HepG2 (cell line): ENCODE data around the gene TBL3. TPM values are rescaled to one million over a fixed set of nuclear protein-coding genes. Genes with fewer than 3 reads are reported as not detected.

Experiments used
- DNMT1 ChIP-seq: sonication (generic); formaldehyde crosslinking; IDR thresholded peaks from 2 replicates; pipeline ENCODE4 v1.5.1; 2020; ENCODE audit warnings: mild to moderate bottlenecking, missing genetic modification reagents
- ETV5 ChIP-seq: IDR thresholded peaks from 2 replicates; pipeline ENCODE4 v1.6.1; 2018; ENCODE audit warnings: missing biosample characterization, missing genetic modification reagents, inconsistent platforms, borderline replicate concordance
- HNF4A ChIP-seq: sonication (generic); formaldehyde crosslinking; IDR thresholded peaks from 2 replicates; pipeline ENCODE4 v1.4.0; 2020; ENCODE audit warnings: missing genetic modification reagents
- HOXA9 ChIP-seq: sonication (generic); formaldehyde crosslinking; IDR thresholded peaks from 2 replicates; pipeline ENCODE4 v1.8.1; 2022; ENCODE audit warnings: missing genetic modification reagents, mild to moderate bottlenecking, moderate library complexity, borderline replicate concordance
- KLF16 ChIP-seq, 2 experiments: sonication (generic) in 1 of 2; formaldehyde crosslinking in 1 of 2; IDR thresholded peaks; 2 replicates each; pipeline versions ENCODE4 v1.6.1 to v1.8.0; 2016 to 2023; ENCODE audit warnings: missing genetic modification reagents in 2 of 2, missing compliant biosample characterization in 1 of 2
- PAX8 ChIP-seq: sonication (generic); formaldehyde crosslinking; IDR thresholded peaks from 2 replicates; pipeline ENCODE4 v1.8.0; 2022; ENCODE audit warnings: mild to moderate bottlenecking, missing genetic modification reagents, borderline replicate concordance
- PITX1 ChIP-seq: sonication (generic); formaldehyde crosslinking; IDR thresholded peaks from 2 replicates; pipeline ENCODE4 v1.5.1; 2020; ENCODE audit warnings: mild to moderate bottlenecking, missing genetic modification reagents
- SIN3A ChIP-seq: IDR thresholded peaks from 2 replicates; pipeline ENCODE4 v1.6.1; 2011; ENCODE audit warnings: low read depth, mild to moderate bottlenecking, control low read depth, low read length, borderline replicate concordance
- ZNF484 ChIP-seq: sonication (generic); formaldehyde crosslinking; IDR thresholded peaks from 2 replicates; pipeline ENCODE4 v1.5.1; 2020; ENCODE audit warnings: mild to moderate bottlenecking, low read depth, missing genetic modification reagents, borderline replicate concordance
- ZNF543 ChIP-seq: sonication (generic); formaldehyde crosslinking; IDR thresholded peaks from 2 replicates; pipeline ENCODE4 v1.4.0; 2020; ENCODE audit warnings: mild to moderate bottlenecking, missing genetic modification reagents
- ZNF792 ChIP-seq: IDR thresholded peaks from 2 replicates; pipeline ENCODE4 v1.6.1; 2016
- polyA plus RNA-seq, 8 experiments: library from polyadenylated mRNA; depleted of rRNA in 3 of 8; stranded (reverse) in 7 of 8; unstranded in 1 of 8; fragments of >200 nt; fragmentation: Illumina TruSeq in 4 of 8; extraction: Trizol in 4 of 8; gene quantifications; 2 replicates each; pipeline versions ENCODE4 v1.2.1 to v1.2.3, GENCODE V29; 2011 to 2016; ENCODE audit warnings: low read depth in 4 of 8, missing spikeins in 1 of 8, mixed read lengths in 1 of 8; ENCODE audit not compliant: insufficient read depth in 1 of 8
- total RNA-seq, 5 experiments: library from RNA; depleted of rRNA; stranded (reverse); fragments of >200 nt; fragmentation: Illumina TruSeq; extraction: Trizol; gene quantifications; 2 replicates each; pipeline ENCODE4 v1.2.3, GENCODE V29; 2016; ENCODE audit warnings: low read depth in 1 of 5
- TF ChIP-seq, protein P1 (sequence below): sonication (generic); formaldehyde crosslinking; IDR thresholded peaks from 2 replicates; pipeline ENCODE4 v1.4.0; 2020; ENCODE audit warnings: mild to moderate bottlenecking, low read depth, missing genetic modification reagents
- TF ChIP-seq, protein P2 (sequence below): sonication (generic); formaldehyde crosslinking; IDR thresholded peaks from 2 replicates; pipeline ENCODE4 v1.4.0; 2020; ENCODE audit warnings: missing genetic modification reagents, mild to moderate bottlenecking, borderline replicate concordance
- TF ChIP-seq, protein P3 (sequence below): IDR thresholded peaks from 2 replicates; pipeline ENCODE4 v1.6.1; 2012; ENCODE audit warnings: low read length, improper control_type of control experiment
- TF ChIP-seq, protein P4 (sequence below): sonication (generic); formaldehyde crosslinking; IDR thresholded peaks from 2 replicates; pipeline ENCODE4 v1.4.0; 2020; ENCODE audit warnings: missing genetic modification reagents
- TF ChIP-seq, protein P5 (sequence below): sonication (generic); formaldehyde crosslinking; IDR thresholded peaks from 2 replicates; pipeline ENCODE4 v1.4.0; 2020; ENCODE audit warnings: missing genetic modification reagents
- TF ChIP-seq, protein P6 (sequence below): sonication (generic); formaldehyde crosslinking; conservative IDR thresholded peaks from 2 replicates; pipeline ENCODE4 v1.4.0; 2020; ENCODE audit warnings: missing genetic modification reagents

TBL3 gene
- total and polyA plus RNA-seq, 2 of the 13 experiments (the other 11 are each of a cell fraction or from before 2014, with no cell fraction given) = 16.8 to 38.0 TPM

DNA sequence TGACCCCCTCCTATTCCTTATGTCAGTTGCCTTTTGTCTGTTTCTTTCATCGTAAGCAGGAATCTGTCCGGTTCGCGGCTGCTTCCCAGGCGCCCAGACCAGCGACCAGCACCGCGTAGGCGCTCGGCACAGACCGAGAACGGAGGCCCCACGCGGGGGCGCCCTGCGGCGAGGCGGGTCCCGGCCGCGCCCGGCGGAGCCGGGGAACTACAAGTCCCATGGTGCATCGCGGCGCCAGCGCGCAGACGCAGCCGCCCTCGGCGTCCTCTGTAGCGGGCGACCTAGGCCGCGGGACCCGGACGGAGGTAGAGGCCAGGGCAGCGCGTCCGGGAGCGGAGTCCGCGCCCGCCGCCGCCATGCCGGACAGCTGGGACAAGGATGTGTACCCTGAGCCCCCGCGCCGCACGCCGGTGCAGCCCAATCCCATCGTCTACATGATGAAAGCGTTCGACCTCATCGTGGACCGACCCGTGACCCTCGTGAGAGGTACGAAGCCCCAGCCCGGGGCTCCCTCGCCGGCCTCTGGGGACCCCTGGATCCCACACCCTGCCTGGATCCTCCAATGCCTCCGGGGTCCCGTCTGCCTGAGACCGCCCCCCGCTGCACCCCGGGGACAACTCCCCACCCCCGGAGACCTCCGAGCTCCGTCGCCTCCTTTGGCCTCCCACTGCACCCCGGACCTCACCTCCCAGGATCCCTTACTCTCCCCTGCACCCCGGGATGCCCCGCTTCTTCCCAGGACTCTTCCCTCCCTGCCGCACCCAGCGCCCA lies 12.4 kb upstream of the TBL3 start, which contains the start of gene NDUFB10 (continued):
- TF ChIP-seq KLF16 (CRISPR knock-in tag; IDR thresholded peaks at IDR 0.05) (peak in 1 of 2 experiments; percentile 83; a peak in 1 of 4 replicates), ZNF543 (CRISPR knock-in tag) (no peak), HOXA9 (CRISPR knock-in tag) (peak; percentile 49; the same call in 1 of the 2 replicates), ZNF484 (CRISPR knock-in tag) (no peak), PITX1 (CRISPR knock-in tag) (no peak), PAX8 (CRISPR knock-in tag) (no peak), ZNF792 (peak; percentile 28; the same call in 1 of the 2 replicates), DNMT1 (CRISPR knock-in tag) (no peak), ETV5 (CRISPR knock-in tag) (peak; percentile 56; the same call in 1 of the 2 replicates), HNF4A (peak; percentile 39; the same call in 1 of the 2 replicates), SIN3A (no peak)
- TF ChIP-seq, protein P1, sequence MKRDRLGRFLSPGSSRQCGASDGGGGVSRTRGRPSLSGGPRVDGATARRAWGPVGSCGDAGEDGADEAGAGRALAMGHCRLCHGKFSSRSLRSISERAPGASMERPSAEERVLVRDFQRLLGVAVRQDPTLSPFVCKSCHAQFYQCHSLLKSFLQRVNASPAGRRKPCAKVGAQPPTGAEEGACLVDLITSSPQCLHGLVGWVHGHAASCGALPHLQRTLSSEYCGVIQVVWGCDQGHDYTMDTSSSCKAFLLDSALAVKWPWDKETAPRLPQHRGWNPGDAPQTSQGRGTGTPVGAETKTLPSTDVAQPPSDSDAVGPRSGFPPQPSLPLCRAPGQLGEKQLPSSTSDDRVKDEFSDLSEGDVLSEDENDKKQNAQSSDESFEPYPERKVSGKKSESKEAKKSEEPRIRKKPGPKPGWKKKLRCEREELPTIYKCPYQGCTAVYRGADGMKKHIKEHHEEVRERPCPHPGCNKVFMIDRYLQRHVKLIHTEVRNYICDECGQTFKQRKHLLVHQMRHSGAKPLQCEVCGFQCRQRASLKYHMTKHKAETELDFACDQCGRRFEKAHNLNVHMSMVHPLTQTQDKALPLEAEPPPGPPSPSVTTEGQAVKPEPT = no peak
- TF ChIP-seq, protein P2, sequence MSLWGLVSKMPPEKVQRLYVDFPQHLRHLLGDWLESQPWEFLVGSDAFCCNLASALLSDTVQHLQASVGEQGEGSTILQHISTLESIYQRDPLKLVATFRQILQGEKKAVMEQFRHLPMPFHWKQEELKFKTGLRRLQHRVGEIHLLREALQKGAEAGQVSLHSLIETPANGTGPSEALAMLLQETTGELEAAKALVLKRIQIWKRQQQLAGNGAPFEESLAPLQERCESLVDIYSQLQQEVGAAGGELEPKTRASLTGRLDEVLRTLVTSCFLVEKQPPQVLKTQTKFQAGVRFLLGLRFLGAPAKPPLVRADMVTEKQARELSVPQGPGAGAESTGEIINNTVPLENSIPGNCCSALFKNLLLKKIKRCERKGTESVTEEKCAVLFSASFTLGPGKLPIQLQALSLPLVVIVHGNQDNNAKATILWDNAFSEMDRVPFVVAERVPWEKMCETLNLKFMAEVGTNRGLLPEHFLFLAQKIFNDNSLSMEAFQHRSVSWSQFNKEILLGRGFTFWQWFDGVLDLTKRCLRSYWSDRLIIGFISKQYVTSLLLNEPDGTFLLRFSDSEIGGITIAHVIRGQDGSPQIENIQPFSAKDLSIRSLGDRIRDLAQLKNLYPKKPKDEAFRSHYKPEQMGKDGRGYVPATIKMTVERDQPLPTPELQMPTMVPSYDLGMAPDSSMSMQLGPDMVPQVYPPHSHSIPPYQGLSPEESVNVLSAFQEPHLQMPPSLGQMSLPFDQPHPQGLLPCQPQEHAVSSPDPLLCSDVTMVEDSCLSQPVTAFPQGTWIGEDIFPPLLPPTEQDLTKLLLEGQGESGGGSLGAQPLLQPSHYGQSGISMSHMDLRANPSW (CRISPR knock-in tag) = peak; percentile 58; the same call in 1 of the 2 replicates
- TF ChIP-seq, protein P3, sequence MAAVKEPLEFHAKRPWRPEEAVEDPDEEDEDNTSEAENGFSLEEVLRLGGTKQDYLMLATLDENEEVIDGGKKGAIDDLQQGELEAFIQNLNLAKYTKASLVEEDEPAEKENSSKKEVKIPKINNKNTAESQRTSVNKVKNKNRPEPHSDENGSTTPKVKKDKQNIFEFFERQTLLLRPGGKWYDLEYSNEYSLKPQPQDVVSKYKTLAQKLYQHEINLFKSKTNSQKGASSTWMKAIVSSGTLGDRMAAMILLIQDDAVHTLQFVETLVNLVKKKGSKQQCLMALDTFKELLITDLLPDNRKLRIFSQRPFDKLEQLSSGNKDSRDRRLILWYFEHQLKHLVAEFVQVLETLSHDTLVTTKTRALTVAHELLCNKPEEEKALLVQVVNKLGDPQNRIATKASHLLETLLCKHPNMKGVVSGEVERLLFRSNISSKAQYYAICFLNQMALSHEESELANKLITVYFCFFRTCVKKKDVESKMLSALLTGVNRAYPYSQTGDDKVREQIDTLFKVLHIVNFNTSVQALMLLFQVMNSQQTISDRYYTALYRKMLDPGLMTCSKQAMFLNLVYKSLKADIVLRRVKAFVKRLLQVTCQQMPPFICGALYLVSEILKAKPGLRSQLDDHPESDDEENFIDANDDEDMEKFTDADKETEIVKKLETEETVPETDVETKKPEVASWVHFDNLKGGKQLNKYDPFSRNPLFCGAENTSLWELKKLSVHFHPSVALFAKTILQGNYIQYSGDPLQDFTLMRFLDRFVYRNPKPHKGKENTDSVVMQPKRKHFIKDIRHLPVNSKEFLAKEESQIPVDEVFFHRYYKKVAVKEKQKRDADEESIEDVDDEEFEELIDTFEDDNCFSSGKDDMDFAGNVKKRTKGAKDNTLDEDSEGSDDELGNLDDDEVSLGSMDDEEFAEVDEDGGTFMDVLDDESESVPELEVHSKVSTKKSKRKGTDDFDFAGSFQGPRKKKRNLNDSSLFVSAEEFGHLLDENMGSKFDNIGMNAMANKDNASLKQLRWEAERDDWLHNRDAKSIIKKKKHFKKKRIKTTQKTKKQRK = no peak
- TF ChIP-seq, protein P4, sequence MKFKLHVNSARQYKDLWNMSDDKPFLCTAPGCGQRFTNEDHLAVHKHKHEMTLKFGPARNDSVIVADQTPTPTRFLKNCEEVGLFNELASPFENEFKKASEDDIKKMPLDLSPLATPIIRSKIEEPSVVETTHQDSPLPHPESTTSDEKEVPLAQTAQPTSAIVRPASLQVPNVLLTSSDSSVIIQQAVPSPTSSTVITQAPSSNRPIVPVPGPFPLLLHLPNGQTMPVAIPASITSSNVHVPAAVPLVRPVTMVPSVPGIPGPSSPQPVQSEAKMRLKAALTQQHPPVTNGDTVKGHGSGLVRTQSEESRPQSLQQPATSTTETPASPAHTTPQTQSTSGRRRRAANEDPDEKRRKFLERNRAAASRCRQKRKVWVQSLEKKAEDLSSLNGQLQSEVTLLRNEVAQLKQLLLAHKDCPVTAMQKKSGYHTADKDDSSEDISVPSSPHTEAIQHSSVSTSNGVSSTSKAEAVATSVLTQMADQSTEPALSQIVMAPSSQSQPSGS (CRISPR knock-in tag) = peak; percentile 74; the same call in 1 of the 2 replicates
- TF ChIP-seq, protein P5, sequence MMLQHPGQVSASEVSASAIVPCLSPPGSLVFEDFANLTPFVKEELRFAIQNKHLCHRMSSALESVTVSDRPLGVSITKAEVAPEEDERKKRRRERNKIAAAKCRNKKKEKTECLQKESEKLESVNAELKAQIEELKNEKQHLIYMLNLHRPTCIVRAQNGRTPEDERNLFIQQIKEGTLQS = peak; percentile 56
- TF ChIP-seq, protein P6, sequence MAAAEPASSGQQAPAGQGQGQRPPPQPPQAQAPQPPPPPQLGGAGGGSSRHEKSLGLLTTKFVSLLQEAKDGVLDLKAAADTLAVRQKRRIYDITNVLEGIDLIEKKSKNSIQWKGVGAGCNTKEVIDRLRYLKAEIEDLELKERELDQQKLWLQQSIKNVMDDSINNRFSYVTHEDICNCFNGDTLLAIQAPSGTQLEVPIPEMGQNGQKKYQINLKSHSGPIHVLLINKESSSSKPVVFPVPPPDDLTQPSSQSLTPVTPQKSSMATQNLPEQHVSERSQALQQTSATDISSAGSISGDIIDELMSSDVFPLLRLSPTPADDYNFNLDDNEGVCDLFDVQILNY (CRISPR knock-in tag) = peak; percentile 59; the same call in 1 of the 2 replicates
